Sigmoid colon (tissue), 4 donors: ENCODE results near the gene CHPF2.

Experiments
- CTCF ChIP-seq, 4 experiments: fragments of 450-650 bp in 3 of 4; fragments of 200-600 bp in 1 of 4; IDR thresholded peaks; one replicate each; pipeline ENCODE4 v1.5.1; 2016 to 2019; ENCODE audit warnings: antibody characterized with exemption in 4 of 4, mild to moderate bottlenecking in 3 of 4, moderate library complexity in 2 of 4
- EP300 ChIP-seq, 4 donors: sonication (generic); formaldehyde crosslinking; IDR thresholded peaks; one replicate each; pipeline ENCODE4 v1.6.1; 2017; ENCODE audit warnings: antibody characterized with exemption in 4 of 4
- POLR2A ChIP-seq, 2 donors: fragments of 450-650 bp; IDR thresholded peaks; one replicate each; pipeline ENCODE4 v1.6.1; 2016; ENCODE audit warnings: antibody characterized with exemption in 2 of 2, mild to moderate bottlenecking in 2 of 2, moderate library complexity in 2 of 2
- POLR2AphosphoS5 ChIP-seq, 4 donors: sonication (generic); formaldehyde crosslinking; IDR thresholded peaks; one replicate each; pipeline ENCODE4 v1.6.1; 2017; ENCODE audit warnings: antibody characterized with exemption in 4 of 4

GRCh38 chr7:151232917-151233701 is 826 bp downstream of the CHPF2 start:
- TF ChIP-seq CTCF (IDR thresholded peaks at IDR 0.05) (no peak), POLR2A (IDR thresholded peaks at IDR 0.05) (no peak), EP300 (IDR thresholded peaks at IDR 0.05) (no peak), POLR2AphosphoS5 (IDR thresholded peaks at IDR 0.05) (peak in 1 of 4 donors; percentile 7)
